ENCODE results near the gene CISH. TPM values are rescaled to one million over a fixed set of nuclear protein-coding genes. Genes with fewer than 3 reads are reported as not detected.

CISH gene
- total RNA-seq, 2 donors from 2014 or later = 4.1 to 13.3 TPM

DNA sequence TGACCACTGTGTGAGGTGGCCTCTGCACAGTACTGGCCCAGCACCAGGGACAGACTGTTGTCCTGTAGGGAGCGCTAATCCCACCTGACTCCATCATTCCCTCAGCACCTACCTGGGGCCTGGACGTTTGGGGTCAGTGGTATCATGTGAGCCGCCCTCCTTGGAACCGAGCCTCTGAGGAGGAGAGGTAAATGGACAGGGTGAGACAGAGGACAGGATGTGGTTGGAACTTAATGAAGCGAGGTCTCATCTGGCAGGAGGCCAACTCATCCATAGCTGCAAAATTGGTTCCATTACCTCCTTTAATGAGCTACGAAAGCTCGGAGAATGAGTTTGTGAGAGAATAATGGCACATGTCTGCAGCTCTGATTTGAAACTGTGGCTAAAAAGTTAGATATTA lies 19.3 kb upstream of the CISH start:
- Histone ChIP-seq H3K4me1 (ENCODE audit: control insufficient read depth in 1 of 2, low read depth in 2 of 2) (peaks cover 0 to 14% of the 10 kb centered on the region in 2 donors), H3K36me3 (no peaks in the 10 kb centered on the region), H3K4me3 (no peak overlapping the region), H3K27me3 (replicated peaks; ENCODE audit: insufficient read depth) (no peaks in the 10 kb centered on the region), H3K27ac (no peak overlapping the region), H3K9me3 (no peaks in the 10 kb centered on the region)
- no peak for DNase-seq (ENCODE audit: low spot score)
- ATAC-seq (ENCODE audit: insufficient number of reproducible peaks, low FRiP score, low read depth) = no peak
- TF ChIP-seq, protein P1, sequence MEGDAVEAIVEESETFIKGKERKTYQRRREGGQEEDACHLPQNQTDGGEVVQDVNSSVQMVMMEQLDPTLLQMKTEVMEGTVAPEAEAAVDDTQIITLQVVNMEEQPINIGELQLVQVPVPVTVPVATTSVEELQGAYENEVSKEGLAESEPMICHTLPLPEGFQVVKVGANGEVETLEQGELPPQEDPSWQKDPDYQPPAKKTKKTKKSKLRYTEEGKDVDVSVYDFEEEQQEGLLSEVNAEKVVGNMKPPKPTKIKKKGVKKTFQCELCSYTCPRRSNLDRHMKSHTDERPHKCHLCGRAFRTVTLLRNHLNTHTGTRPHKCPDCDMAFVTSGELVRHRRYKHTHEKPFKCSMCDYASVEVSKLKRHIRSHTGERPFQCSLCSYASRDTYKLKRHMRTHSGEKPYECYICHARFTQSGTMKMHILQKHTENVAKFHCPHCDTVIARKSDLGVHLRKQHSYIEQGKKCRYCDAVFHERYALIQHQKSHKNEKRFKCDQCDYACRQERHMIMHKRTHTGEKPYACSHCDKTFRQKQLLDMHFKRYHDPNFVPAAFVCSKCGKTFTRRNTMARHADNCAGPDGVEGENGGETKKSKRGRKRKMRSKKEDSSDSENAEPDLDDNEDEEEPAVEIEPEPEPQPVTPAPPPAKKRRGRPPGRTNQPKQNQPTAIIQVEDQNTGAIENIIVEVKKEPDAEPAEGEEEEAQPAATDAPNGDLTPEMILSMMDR (IDR thresholded peaks at IDR 0.05) = no peak

DNA sequence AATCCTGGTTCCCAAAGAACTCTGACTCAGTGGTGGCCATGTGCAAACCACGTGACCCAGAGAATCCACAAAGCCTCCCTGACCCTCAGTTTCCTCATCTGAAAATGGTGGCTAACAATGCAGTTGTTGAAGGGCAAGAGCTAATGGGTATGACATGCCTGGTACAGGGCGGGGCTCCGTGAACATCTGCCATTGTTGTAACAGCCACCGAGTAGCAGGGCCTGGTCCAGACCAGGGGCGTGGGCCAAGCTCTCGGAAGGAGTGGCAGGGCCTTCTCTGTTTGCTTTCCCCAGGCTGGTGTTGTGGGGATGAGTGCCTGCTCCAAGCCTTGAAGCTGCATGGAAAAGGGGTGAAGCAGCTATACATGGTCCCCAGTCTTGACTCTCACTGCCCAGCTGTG lies 18.8 kb upstream of the CISH start:
- ATAC-seq (ENCODE audit: insufficient number of reproducible peaks, low FRiP score, low read depth) = no peak
- Histone ChIP-seq H3K27ac (no peak overlapping the region), H3K4me1 (ENCODE audit: control insufficient read depth in 1 of 2, low read depth in 2 of 2) (peaks cover 0 to 14% of the 10 kb centered on the region in 2 donors), H3K36me3 (no peaks in the 10 kb centered on the region), H3K4me3 (no peak overlapping the region), H3K9me3 (no peaks in the 10 kb centered on the region), H3K27me3 (replicated peaks; ENCODE audit: insufficient read depth) (no peaks in the 10 kb centered on the region)
- DNase-seq (ENCODE audit: low spot score) = no peak
- TF ChIP-seq, protein P1 (IDR thresholded peaks at IDR 0.05) = no peak

DNA sequence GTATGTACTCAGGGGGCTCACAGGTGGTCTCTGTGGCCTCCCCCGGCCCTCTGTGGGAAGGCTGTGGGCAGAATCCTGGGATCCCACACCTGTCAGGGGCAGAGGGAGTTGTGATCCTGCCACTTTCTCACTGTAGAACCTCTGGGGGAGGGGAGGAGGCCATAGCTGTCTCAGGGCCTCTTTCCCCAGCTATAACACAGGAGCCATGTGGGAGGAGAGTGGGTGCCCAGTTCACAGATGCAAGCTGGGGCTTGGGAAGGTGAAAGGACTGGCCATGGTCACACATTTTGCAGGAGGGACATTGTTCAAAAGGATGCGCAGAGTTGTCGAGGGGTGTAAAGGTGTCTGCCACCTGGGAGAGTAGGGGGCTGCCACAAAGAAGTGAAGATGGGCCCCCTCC lies 17.0 kb upstream of the CISH start:
- H3K9me3 ChIP-seq = no peaks in the 10 kb centered on the region
- H3K4me1 ChIP-seq (ENCODE audit: control insufficient read depth in 1 of 2, low read depth in 2 of 2) = peaks cover 0 to 23% of the 10 kb centered on the region in 2 donors
- no peaks in the 10 kb centered on the region for H3K36me3 ChIP-seq
- no peak overlapping the region for H3K27ac ChIP-seq
- no peak overlapping the region for H3K4me3 ChIP-seq
- TF ChIP-seq, protein P1 (IDR thresholded peaks at IDR 0.05) = no peak
- no peaks in the 10 kb centered on the region for H3K27me3 ChIP-seq (replicated peaks; ENCODE audit: insufficient read depth)
- DNase-seq (ENCODE audit: low spot score) = no peak
- no peak for ATAC-seq (ENCODE audit: insufficient number of reproducible peaks, low FRiP score, low read depth)

DNA sequence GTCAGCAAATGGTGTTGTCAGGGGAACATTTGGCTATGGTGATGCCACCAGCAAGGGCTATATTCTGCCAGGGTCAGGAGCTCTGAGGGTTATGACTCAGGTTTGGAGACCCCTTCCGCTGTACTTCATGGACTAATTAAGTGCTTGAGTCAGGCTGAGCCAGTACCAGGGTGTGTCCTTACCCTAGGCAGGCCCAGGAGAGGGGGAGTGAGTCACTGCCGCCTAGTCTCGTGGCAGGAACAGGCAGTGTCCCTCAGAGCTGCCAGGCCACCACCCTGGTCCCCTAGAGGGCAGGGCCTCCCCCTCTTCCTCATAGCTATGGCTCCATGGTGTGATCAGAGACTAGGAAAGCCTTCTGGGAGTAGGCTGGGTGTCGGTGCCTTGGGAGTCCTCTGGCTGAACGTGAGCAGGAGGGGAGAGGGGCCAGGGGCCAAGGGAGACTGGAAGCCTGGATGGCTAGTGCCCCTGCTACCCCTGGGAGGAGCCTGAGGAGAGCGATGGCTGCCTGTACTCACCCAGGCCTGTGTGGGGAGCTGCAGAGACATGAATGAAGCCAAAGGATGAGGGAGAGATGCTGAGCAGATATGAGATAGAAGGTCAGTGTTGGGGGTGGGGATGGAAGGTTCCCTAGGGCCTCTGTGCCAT lies 16.0 kb upstream of the CISH start:
- ATAC-seq (ENCODE audit: insufficient number of reproducible peaks, low FRiP score, low read depth) = no peak
- peaks cover 0 to 18% of the 10 kb centered on the region in 2 donors for H3K4me1 ChIP-seq (ENCODE audit: control insufficient read depth in 1 of 2, low read depth in 2 of 2)
- no peaks in the 10 kb centered on the region for H3K27me3 ChIP-seq (replicated peaks; ENCODE audit: insufficient read depth)
- peak; percentile 56 for DNase-seq (ENCODE audit: low spot score)
- TF ChIP-seq, protein P1 (IDR thresholded peaks at IDR 0.05) = no peak
- H3K4me3 ChIP-seq = no peak overlapping the region
- no peaks in the 10 kb centered on the region for H3K36me3 ChIP-seq
- no peaks in the 10 kb centered on the region for H3K9me3 ChIP-seq
- H3K27ac ChIP-seq = no peak overlapping the region

DNA sequence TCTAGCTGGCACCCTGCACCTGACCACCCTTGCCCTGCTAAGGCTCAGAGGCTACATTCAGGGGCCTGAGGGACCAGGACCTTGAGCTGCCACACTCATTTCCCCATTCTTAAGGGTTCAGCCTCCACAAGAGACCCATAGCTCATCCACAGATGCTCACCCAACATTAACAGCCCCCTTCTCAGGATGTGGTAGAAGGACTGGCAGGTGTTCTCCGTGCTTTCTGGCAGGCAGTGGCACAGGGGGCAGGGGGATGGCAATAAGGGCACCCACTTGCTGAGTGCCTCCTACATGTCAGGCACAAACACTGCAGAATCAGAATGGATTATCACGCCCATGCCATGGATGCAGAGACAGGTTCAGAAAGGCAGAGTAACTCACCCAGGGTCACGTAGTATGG lies 14.8 kb upstream of the CISH start:
- TF ChIP-seq, protein P1 (IDR thresholded peaks at IDR 0.05) = no peak
- H3K4me1 ChIP-seq (ENCODE audit: control insufficient read depth in 1 of 2, low read depth in 2 of 2) = peaks cover 0 to 9% of the 10 kb centered on the region in 2 donors
- H3K27me3 ChIP-seq (replicated peaks; ENCODE audit: insufficient read depth) = no peaks in the 10 kb centered on the region
- ATAC-seq (ENCODE audit: insufficient number of reproducible peaks, low FRiP score, low read depth) (no peak), DNase-seq (ENCODE audit: low spot score) (no peak)
- no peaks in the 10 kb centered on the region for H3K36me3 ChIP-seq
- no peak overlapping the region for H3K27ac ChIP-seq
- H3K4me3 ChIP-seq = no peak overlapping the region
- H3K9me3 ChIP-seq = no peaks in the 10 kb centered on the region

Measured in thoracic aorta (tissue), 2 donors.